Activated CD4-positive, alpha-beta T cell treated with anti-CD3 and anti-CD28 coated beads, Interleukin-10, Interleukin-2, amounts not matched to agents 100 ng/mL and 50 ng/mL, durations not matched to agents 16 hours and 8 hours (primary cell): ENCODE measurements around the gene C17orf67.
"Not testable (repeated sequence)": the region's sequence is repeated elsewhere in the genome, so short reads cannot be mapped to it uniquely, and the experiment has no call there.

Source experiments
- DNase-seq: peaks from one replicate; pipeline ENCODE4 v3.0.0-alpha.2; 2020

Gene C17orf67

GRCh38 chr17:56770427-56770826 lies 63.3 kb downstream of the C17orf67 start:
- no peak for DNase-seq

DNA sequence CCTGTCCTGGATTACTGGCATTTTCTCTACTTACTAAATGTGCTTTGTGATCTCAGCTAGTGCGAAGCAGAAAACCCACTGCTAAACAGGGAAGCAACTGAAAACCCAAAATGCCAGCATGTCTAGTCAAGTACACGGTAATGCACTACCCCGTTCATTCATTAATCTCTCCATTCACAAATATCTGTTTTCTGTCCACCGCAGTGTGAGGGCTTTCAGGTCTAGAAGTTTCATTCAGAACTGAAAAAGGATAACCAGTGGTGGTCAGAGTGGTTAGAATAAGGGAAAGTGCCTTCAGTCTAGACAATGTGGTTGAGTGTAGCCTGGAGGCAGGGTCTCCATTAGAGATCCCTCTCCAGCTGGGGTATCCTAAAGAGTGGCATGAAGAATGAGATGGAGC lies 68.3 kb downstream of the C17orf67 start:
- no peak for DNase-seq

GRCh38 chr17:56762988-56763387 lies 70.7 kb downstream of the C17orf67 start:
- DNase-seq, result no peak

DNA sequence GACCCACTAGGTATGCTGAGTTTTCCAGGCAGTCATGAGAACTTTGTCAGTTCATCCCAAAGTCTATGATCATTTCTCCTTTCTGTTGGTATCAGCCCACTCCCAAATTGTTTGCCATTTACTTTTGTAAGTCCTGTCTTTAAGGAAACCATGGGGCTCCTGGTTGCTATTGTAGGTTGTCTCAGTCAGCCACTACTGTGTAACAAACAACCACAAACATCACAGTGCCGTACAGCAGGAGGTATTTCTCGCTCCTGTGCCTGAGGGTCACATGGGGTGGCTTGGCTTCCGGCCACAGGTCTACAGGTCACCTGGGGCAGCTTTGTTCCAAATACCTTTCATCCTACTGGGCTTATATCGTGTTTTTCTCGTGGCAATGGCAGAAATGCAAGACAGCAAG lies 71.6 kb downstream of the C17orf67 start:
- DNase-seq, result no peak

DNA sequence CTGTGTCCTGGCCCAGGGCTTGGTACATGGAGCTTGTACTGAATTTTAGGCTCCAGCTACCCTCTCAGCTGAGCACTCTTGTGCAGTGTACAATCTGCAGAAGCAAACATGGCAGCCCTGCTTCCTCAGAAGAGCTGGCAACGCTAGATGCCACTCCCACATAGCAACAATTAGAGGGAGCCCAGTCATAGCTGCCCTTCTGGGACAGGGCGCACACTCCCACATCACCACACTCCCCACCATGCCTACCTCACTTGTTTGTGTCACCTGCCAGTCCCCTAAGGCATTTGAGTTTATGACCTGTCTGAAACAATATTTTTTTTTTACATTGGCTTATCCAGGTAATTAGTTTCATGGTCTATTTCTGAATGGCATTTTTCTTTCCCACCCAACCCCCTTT lies 72.3 kb downstream of the C17orf67 start:
- DNase-seq, result no peak

DNA sequence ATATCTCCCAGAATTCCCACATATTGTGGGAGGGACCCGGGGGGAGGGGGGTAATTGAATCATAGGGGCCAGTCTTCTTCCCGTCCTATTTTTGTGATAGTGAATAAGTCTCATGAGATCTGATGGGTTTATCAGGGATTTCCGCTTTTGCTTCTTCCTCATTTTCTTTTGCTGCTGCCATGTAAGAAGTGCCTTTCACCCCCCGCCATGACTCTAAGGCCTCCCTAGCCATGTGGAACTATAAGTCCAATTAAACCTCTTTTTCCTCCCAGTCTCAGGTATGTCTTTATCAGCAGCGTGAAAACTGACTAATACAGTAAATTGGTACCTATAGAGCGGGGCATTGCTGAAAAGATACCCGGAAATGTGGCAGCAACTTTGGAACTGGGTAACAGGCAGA lies 76.1 kb downstream of the C17orf67 start:
- not testable (repeated sequence) for DNase-seq

DNA sequence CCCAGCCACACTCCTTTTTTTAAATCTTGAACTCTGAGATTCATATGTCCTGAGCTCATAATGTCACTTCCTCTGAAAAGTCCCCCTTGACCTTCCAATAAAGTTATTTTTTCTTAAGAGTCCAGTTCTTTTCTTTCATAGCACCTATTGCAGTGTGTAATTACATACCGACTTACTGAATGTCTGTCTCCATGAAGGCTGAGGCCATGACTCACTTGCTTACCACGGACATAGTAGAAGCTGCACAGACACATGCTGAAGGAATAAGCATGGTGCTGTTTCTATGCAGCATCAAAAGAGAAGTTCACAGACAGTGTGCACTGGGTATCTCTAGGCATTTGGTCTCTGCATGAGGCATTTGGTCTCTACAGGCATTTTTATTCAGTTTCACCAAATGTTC lies 77.2 kb downstream of the C17orf67 start:
- DNase-seq, result no peak

- DNase-seq, result no peak
Measured at GRCh38 chr17:56755310-56755709, 78.4 kb downstream of the C17orf67 start.

- DNase-seq, result no peak
Measured at GRCh38 chr17:56754523-56755208, 79.1 kb downstream of the C17orf67 start.

DNA sequence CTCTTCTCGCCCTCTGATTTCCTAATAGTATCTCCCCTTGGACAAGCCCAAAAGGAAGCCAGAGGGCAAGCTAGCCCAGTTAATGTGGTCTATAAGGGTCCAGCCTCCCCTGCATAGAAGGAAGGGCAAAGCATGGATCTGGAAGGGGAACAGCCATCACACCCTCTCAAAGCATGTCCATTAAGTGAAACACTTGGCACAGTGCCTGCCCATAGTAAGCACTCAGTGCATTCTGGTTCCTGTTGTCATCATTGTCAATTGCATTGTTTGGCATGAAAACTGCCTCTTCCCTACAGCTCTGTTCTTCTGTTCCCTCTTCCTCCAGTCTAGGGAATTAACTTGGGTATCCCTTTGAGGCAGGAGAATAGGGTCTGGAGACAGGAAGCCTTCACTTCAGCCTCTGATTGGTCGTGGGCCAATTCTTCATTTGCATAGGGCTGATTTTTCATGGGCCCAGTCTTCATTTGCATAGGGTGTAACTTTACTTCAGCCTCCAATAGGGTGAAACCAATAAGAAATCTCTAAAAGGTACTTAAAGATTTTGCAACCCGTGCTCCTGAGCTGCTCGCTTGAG lies 81.4 kb downstream of the C17orf67 start:
- DNase-seq, result no peak

DNA sequence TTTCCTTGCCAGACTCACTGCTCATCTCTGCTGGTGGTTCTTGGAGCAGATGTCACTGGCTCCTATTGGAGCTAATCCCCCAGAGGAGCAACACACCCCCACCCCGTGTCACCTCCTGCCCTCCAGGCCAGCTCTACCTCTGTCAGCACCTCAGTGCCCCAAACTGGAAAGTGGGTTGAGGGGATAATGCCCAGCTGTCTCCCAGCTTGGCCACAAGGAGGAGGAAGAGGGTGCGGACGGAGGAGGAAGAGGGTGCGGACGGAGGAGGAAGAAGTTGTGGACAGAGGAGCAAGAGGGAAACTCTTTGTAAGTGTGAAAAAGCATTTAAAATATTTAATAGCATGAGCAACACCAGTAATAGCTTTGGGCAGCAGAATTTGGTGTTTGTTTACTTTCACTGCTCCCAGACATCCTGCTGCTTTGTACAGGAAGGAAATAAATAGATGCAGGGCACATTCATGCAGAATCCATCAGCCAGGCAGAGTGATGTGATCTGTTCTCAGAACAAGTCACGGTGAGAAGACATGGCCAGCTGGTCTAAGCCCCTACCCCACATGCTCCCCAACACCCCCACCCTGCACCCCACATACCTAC lies 82.5 kb downstream of the C17orf67 start:
- DNase-seq, result no peak

DNA sequence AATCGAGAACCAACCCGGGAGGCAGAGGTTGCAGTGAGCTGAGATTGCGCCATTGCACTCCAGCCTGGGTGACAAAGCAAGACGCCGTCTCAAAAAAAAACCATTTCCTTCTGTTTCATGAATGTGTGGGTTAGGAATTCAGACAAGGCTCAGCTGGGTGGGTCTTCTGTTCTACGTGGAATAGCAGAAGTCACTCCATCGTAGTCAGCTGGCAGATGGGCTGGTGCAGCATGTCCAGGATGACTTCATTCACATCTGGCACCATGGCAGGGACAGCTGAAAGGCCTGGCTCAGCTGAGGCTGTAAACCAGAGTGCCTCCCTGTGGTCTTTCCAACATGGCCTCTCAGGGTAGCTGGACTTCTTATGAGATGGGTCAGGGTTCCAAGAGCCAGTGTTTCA lies 89.0 kb downstream of the C17orf67 start:
- no peak for DNase-seq

- no peak for DNase-seq
Measured at GRCh38 chr17:56742601-56743000, 91.1 kb downstream of the C17orf67 start.
